IMR-90 (cell line): ENCODE data around the gene AMIGO3. TPM values are rescaled to one million over a fixed set of nuclear protein-coding genes. Genes with fewer than 3 reads are reported as not detected.
"Not testable (repeated sequence)": the region's sequence is repeated elsewhere in the genome, so short reads cannot be mapped to it uniquely, and the experiment has no call there.

Experiments used
- ATAC-seq: fragments of 200-7000 bp; cut with Tn5 transposase; 2 replicates; pipeline ENCODE4 v1.9.1; 2020; ENCODE audit warnings: low read depth, mild to moderate bottlenecking, moderate library complexity
- BruUV-seq: library from RNA; stranded (reverse); fragments of 400-500 nt; replicated peaks from 2 replicates; lab custom pipeline; 2021; lab: Mats Ljungman, UMichigan
- CTCF ChIA-PET: fragments of 300-600 bp; formaldehyde crosslinking; extraction: SDS; loops from one replicate; lab custom pipeline; 2021; ENCODE audit warnings: antibody characterized with exemption; lab: Yijun Ruan, JAX
- POLR2A ChIA-PET: fragments of 300-600 bp; sonication (Branson Sonifier 250); formaldehyde crosslinking; loops from one replicate; lab custom pipeline; 2022; ENCODE audit warnings: antibody characterized with exemption; ENCODE audit not compliant: unreplicated experiment; lab: Charles Lee
- DNase-seq: peaks from one replicate; pipeline ENCODE4 v3.0.0; 2013
- H2AFZ ChIP-seq: replicated peaks from 2 replicates; pipeline ENCODE3; 2013; ENCODE audit warnings: low read length, mild to moderate bottlenecking; ENCODE audit not compliant: poor library complexity
- H2AK5ac ChIP-seq: 2 replicates; pipeline ENCODE4 v1.6.1; 2013; ENCODE audit warnings: low read depth, low read length, inconsistent platforms
- H2AK9ac ChIP-seq: replicated peaks from 2 replicates; pipeline ENCODE3; 2013; ENCODE audit warnings: mild to moderate bottlenecking, low read depth, low read length, moderate library complexity; ENCODE audit not compliant: poor library complexity
- H2BK120ac ChIP-seq: 2 replicates; pipeline ENCODE4 v1.6.1; 2013; ENCODE audit warnings: low read depth, low read length, inconsistent platforms
- H2BK15ac ChIP-seq: 3 replicates; pipeline ENCODE4 v1.6.1; 2013; ENCODE audit warnings: low read depth, low read length, inconsistent platforms
- H2BK20ac ChIP-seq: 2 replicates; pipeline ENCODE4 v1.6.1; 2013; ENCODE audit warnings: low read depth, mild to moderate bottlenecking, inconsistent platforms, low read length, moderate library complexity
- H2BK5ac ChIP-seq: 2 replicates; pipeline ENCODE4 v1.6.1; 2013; ENCODE audit warnings: mild to moderate bottlenecking, low read depth, low read length, inconsistent platforms; ENCODE audit not compliant: poor library complexity, severe bottlenecking
- H3K14ac ChIP-seq: replicated peaks from 2 replicates; pipeline ENCODE4 v1.6.1; 2013; ENCODE audit warnings: low read depth, low read length, inconsistent platforms
- H3K18ac ChIP-seq: 2 replicates; pipeline ENCODE4 v1.6.1; 2013; ENCODE audit warnings: low read depth, low read length, control low read depth
- H3K23ac ChIP-seq: 2 replicates; pipeline ENCODE4 v1.6.1; 2013; ENCODE audit warnings: low read depth, low read length, inconsistent platforms
- H3K27ac ChIP-seq: 2 replicates; pipeline ENCODE4 v1.5.1; 2013; ENCODE audit warnings: mild to moderate bottlenecking, control low read depth, low read length; ENCODE audit not compliant: insufficient read depth
- H3K27me3 ChIP-seq: 2 replicates; pipeline ENCODE4 v1.6.1; 2013; ENCODE audit warnings: low read length; ENCODE audit not compliant: control insufficient read depth, insufficient read depth
- H3K36me3 ChIP-seq: 2 replicates; pipeline ENCODE4 v1.6.1; 2013; ENCODE audit warnings: low read length, mixed read lengths; ENCODE audit not compliant: control insufficient read depth, insufficient read depth
- H3K4ac ChIP-seq: 2 replicates; pipeline ENCODE4 v1.6.1; 2013; ENCODE audit warnings: low read depth, low read length, inconsistent platforms
- H3K4me1 ChIP-seq: 2 replicates; pipeline ENCODE4 v1.6.1; 2013; ENCODE audit warnings: low read length, mixed read lengths; ENCODE audit not compliant: control insufficient read depth, insufficient read depth
- H3K4me2 ChIP-seq: 2 replicates; pipeline ENCODE4 v1.6.1; 2013; ENCODE audit warnings: low read depth, mild to moderate bottlenecking, control low read depth, low read length, moderate library complexity
- H3K4me3 ChIP-seq: 2 replicates; pipeline ENCODE4 v1.5.1; 2013; ENCODE audit warnings: low read depth, mild to moderate bottlenecking, control low read depth, low read length, moderate library complexity; ENCODE audit not compliant: insufficient read depth
- H3K56ac ChIP-seq: 2 replicates; pipeline ENCODE4 v1.6.1; 2013; ENCODE audit warnings: low read length, inconsistent platforms; ENCODE audit not compliant: insufficient read depth; ENCODE audit errors: extremely low read depth
- H3K79me1 ChIP-seq, 2 experiments: 2 replicates each; pipeline ENCODE4 v1.6.1; 2013; ENCODE audit warnings: low read length in 2 of 2, inconsistent platforms in 1 of 2, low read depth in 1 of 2
- H3K9ac ChIP-seq: 2 replicates; pipeline ENCODE4 v1.6.1; 2013; ENCODE audit warnings: low read depth, low read length, control low read depth
- H3K9me1 ChIP-seq: 2 replicates; pipeline ENCODE4 v1.6.1; 2013; ENCODE audit warnings: low read length, inconsistent platforms; ENCODE audit not compliant: insufficient read depth
- H3K9me3 ChIP-seq: 2 replicates; pipeline ENCODE4 v1.6.1; 2013; ENCODE audit warnings: low read length; ENCODE audit not compliant: control insufficient read depth, insufficient read depth
- H4K20me1 ChIP-seq: 2 replicates; pipeline ENCODE4 v1.6.1; 2013; ENCODE audit warnings: low read length, inconsistent platforms; ENCODE audit not compliant: insufficient read depth
- H4K5ac ChIP-seq: 2 replicates; pipeline ENCODE4 v1.6.1; 2013; ENCODE audit warnings: mild to moderate bottlenecking, low read depth, low read length, control low read depth
- H4K8ac ChIP-seq, 2 experiments: 2 replicates each; pipeline ENCODE4 v1.6.1; 2013; ENCODE audit warnings: low read depth in 2 of 2, low read length in 2 of 2, control low read depth in 1 of 2, inconsistent platforms in 1 of 2
- H4K91ac ChIP-seq: 2 replicates; pipeline ENCODE4 v1.6.1; 2013; ENCODE audit warnings: low read depth, low read length, inconsistent platforms; ENCODE audit not compliant: insufficient read depth
- WGBS, 2 experiments: methylation state at CpG; one replicate each; pipeline versions ENCODE4 v1.1.5 to v1.1.7; 2013; ENCODE audit warnings: missing lambda C conversion rate in 2 of 2; ENCODE audit not compliant: insufficient read length in 1 of 2; ENCODE audit errors: extremely low coverage in 2 of 2; 5-methylcytosine and 5-hydroxymethylcytosine counted together
- dilution Hi-C: fragments of 300-500 bp; cut with HindIII; formaldehyde crosslinking; loops from one replicate; pipeline ENCODE4 v1.14.3; 2018; ENCODE audit warnings: low sequenced_read_pairs; ENCODE audit not compliant: unreplicated experiment
- in situ Hi-C: fragments of 300-500 bp; cut with MboI; formaldehyde crosslinking; loops from 3 replicates; pipeline ENCODE4 v1.14.3; 2019; ENCODE audit warnings: low sequenced_read_pairs, inconsistent platforms, mixed read lengths
- intact Hi-C: fragments of 100-400 bp; cut with micrococcal nuclease; formaldehyde crosslinking; loops from 2 replicates; pipeline ENCODE4 v1.10.0; 2022
- polyA plus RNA-seq, 3 experiments: library from polyadenylated mRNA; depleted of rRNA; stranded (reverse); fragments of >200 nt; gene quantifications; 2 replicates each; pipeline ENCODE4 v1.2.3, GENCODE V29; 2012; ENCODE audit warnings: low replicate concordance in 1 of 3
- total RNA-seq: library from RNA; depleted of rRNA; stranded (reverse); fragments of >200 nt; gene quantifications from 2 replicates; pipeline ENCODE4 v1.2.3, GENCODE V29; 2012

Gene AMIGO3
- total and polyA plus RNA-seq, 2 of the 4 experiments (the other 2 are of a cell fraction) = 1.5 TPM; not detected in 1

DNA sequence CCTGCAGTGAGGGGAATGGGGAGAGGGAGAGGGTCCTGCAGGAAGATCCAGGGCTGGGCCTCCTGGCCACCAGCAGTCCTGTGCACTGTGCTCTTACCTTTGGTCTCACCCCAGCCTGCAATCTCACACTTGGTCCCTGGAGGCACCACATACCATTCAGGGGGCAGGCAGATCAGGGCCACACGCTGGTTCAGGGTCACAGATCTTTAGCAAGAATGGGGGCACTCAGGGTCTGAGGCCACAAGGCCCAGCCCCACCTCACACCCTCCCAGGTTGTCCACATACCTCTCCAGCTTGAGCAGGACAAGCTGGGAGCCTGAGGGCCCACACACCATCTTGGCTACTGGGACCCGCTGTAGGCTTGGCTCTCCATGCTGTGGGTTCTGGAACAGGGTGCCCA, 35.0 kb downstream of the AMIGO3 start:
- DNase-seq, POLR2A ChIA-PET, H2BK120ac ChIP-seq, H3K4me1 ChIP-seq, H3K56ac ChIP-seq, H4K8ac ChIP-seq, H3K18ac ChIP-seq, H2AK9ac ChIP-seq, H2AK5ac ChIP-seq, H4K91ac ChIP-seq, dilution Hi-C loops, H4K5ac ChIP-seq, H2AFZ ChIP-seq, H3K4me3 ChIP-seq, CTCF ChIA-PET, H3K9ac ChIP-seq, H2BK5ac ChIP-seq, H3K4me2 ChIP-seq, H3K9me3 ChIP-seq, H3K27ac ChIP-seq, H3K27me3 ChIP-seq, H2BK15ac ChIP-seq, H3K23ac ChIP-seq, BruUV-seq, H3K79me1 ChIP-seq, in situ Hi-C loops, H3K9me1 ChIP-seq, intact Hi-C loops, ATAC-seq, H3K4ac ChIP-seq, H2BK20ac ChIP-seq, H4K20me1 ChIP-seq, H3K14ac ChIP-seq: not testable (repeated sequence)
- peaks cover 45% of the 10 kb centered on the region for H3K36me3 ChIP-seq
- no CpG with 5 or more reads among the region's 2 CpGs for WGBS, 2 experiments
